HepG2 (cell line): Measurements from ENCODE around the gene CTNNAL1. TPM values are rescaled to one million over a fixed set of nuclear protein-coding genes. Genes with fewer than 3 reads are reported as not detected.
A peak's percentile ranks its signal among the peaks of the same experiment; 100 is the strongest.

ENCODE experiments used
- MAZ ChIP-seq, 2 experiments: sonication (generic) in 1 of 2; formaldehyde crosslinking in 1 of 2; IDR thresholded peaks; 2 replicates each; pipeline versions ENCODE4 v1.5.0 to v1.6.1; 2012 to 2020; ENCODE audit warnings: low read depth in 2 of 2, mild to moderate bottlenecking in 2 of 2, borderline replicate concordance in 1 of 2, improper control_type of control experiment in 1 of 2, low read length in 1 of 2, missing genetic modification reagents in 1 of 2, moderate library complexity in 1 of 2
- NKX3-1 ChIP-seq: sonication (generic); formaldehyde crosslinking; IDR thresholded peaks from 2 replicates; pipeline ENCODE4 v1.5.0; 2020; ENCODE audit warnings: missing genetic modification reagents
- PAF1 ChIP-seq: IDR thresholded peaks from 2 replicates; pipeline ENCODE4 v1.6.1; 2016; ENCODE audit warnings: missing genetic modification reagents, missing compliant biosample characterization
- PAWR ChIP-seq: sonication (generic); formaldehyde crosslinking; IDR thresholded peaks from 2 replicates; pipeline ENCODE4 v1.4.0; 2020; ENCODE audit warnings: missing genetic modification reagents, mild to moderate bottlenecking, borderline replicate concordance
- POLR2A ChIP-seq, 2 experiments: IDR thresholded peaks; 2 replicates each; pipeline ENCODE4 v1.6.1; 2011; ENCODE audit warnings: low read depth in 2 of 2, low read length in 2 of 2, mild to moderate bottlenecking in 1 of 2, moderate library complexity in 1 of 2; ENCODE audit not compliant: insufficient read depth in 1 of 2
- RXRA ChIP-seq: sonication (generic); formaldehyde crosslinking; IDR thresholded peaks from 2 replicates; pipeline ENCODE4 v1.5.1; 2020; ENCODE audit warnings: missing genetic modification reagents
- SRY ChIP-seq: sonication (generic); formaldehyde crosslinking; IDR thresholded peaks from 2 replicates; pipeline ENCODE4 v1.8.0; 2022; ENCODE audit warnings: mild to moderate bottlenecking, missing genetic modification reagents
- TAF1 ChIP-seq: sonication (generic); formaldehyde crosslinking; IDR thresholded peaks from 2 replicates; pipeline ENCODE4 v1.4.0; 2020; ENCODE audit warnings: missing genetic modification reagents
- TMF1 ChIP-seq: sonication (generic); formaldehyde crosslinking; IDR thresholded peaks from 2 replicates; pipeline ENCODE4 v1.8.1; 2022; ENCODE audit warnings: low read depth, missing genetic modification reagents
- ZNF230 ChIP-seq: sonication (generic); formaldehyde crosslinking; IDR thresholded peaks from 2 replicates; pipeline ENCODE4 v1.4.0; 2020; ENCODE audit warnings: mild to moderate bottlenecking, missing genetic modification reagents
- ZNF235 ChIP-seq: sonication (generic); formaldehyde crosslinking; IDR thresholded peaks from 2 replicates; pipeline ENCODE4 v1.8.1; 2023; ENCODE audit warnings: mild to moderate bottlenecking, missing genetic modification reagents, borderline replicate concordance
- ZNF446 ChIP-seq: sonication (generic); formaldehyde crosslinking; IDR thresholded peaks from 2 replicates; pipeline ENCODE4 v1.5.0; 2020; ENCODE audit warnings: mild to moderate bottlenecking, missing genetic modification reagents
- ZNF543 ChIP-seq: sonication (generic); formaldehyde crosslinking; IDR thresholded peaks from 2 replicates; pipeline ENCODE4 v1.4.0; 2020; ENCODE audit warnings: mild to moderate bottlenecking, missing genetic modification reagents
- ZNF563 ChIP-seq: sonication (generic); formaldehyde crosslinking; IDR thresholded peaks from 2 replicates; pipeline ENCODE4 v1.8.0; 2022; ENCODE audit warnings: mild to moderate bottlenecking, moderate library complexity, missing genetic modification reagents
- polyA plus RNA-seq, 8 experiments: library from polyadenylated mRNA; depleted of rRNA in 3 of 8; stranded (reverse) in 7 of 8; unstranded in 1 of 8; fragments of >200 nt; fragmentation: Illumina TruSeq in 4 of 8; extraction: Trizol in 4 of 8; gene quantifications; 2 replicates each; pipeline versions ENCODE4 v1.2.1 to v1.2.3, GENCODE V29; 2011 to 2016; ENCODE audit warnings: low read depth in 4 of 8, missing spikeins in 1 of 8, mixed read lengths in 1 of 8; ENCODE audit not compliant: insufficient read depth in 1 of 8
- total RNA-seq, 5 experiments: library from RNA; depleted of rRNA; stranded (reverse); fragments of >200 nt; fragmentation: Illumina TruSeq; extraction: Trizol; gene quantifications; 2 replicates each; pipeline ENCODE4 v1.2.3, GENCODE V29; 2016; ENCODE audit warnings: low read depth in 1 of 5
- TF ChIP-seq, protein P1 (sequence below): sonication (generic); formaldehyde crosslinking; IDR thresholded peaks from 2 replicates; pipeline ENCODE4 v1.5.0; 2020; ENCODE audit warnings: missing genetic modification reagents
- TF ChIP-seq, protein P2 (sequence below): sonication (generic); formaldehyde crosslinking; IDR thresholded peaks from 2 replicates; pipeline ENCODE4 v1.9.0; 2021; ENCODE audit warnings: missing genetic modification reagents, borderline replicate concordance
- TF ChIP-seq, protein P3 (sequence below): sonication (generic); formaldehyde crosslinking; IDR thresholded peaks from 2 replicates; pipeline ENCODE4 v1.4.0; 2020; ENCODE audit warnings: mild to moderate bottlenecking, missing genetic modification reagents
- TF ChIP-seq, protein P4 (sequence below): sonication (generic); formaldehyde crosslinking; IDR thresholded peaks from 2 replicates; pipeline ENCODE4 v1.8.1; 2023; ENCODE audit warnings: mild to moderate bottlenecking, moderate library complexity, missing genetic modification reagents
- TF ChIP-seq, protein P5 (sequence below): sonication (generic); formaldehyde crosslinking; IDR thresholded peaks from 2 replicates; pipeline ENCODE4 v1.4.0; 2020; ENCODE audit warnings: missing genetic modification reagents

Gene CTNNAL1
- total and polyA plus RNA-seq, 2 of the 13 experiments (the other 11 are each of a cell fraction or from before 2014, with no cell fraction given), result 32.0 to 162 TPM

DNA sequence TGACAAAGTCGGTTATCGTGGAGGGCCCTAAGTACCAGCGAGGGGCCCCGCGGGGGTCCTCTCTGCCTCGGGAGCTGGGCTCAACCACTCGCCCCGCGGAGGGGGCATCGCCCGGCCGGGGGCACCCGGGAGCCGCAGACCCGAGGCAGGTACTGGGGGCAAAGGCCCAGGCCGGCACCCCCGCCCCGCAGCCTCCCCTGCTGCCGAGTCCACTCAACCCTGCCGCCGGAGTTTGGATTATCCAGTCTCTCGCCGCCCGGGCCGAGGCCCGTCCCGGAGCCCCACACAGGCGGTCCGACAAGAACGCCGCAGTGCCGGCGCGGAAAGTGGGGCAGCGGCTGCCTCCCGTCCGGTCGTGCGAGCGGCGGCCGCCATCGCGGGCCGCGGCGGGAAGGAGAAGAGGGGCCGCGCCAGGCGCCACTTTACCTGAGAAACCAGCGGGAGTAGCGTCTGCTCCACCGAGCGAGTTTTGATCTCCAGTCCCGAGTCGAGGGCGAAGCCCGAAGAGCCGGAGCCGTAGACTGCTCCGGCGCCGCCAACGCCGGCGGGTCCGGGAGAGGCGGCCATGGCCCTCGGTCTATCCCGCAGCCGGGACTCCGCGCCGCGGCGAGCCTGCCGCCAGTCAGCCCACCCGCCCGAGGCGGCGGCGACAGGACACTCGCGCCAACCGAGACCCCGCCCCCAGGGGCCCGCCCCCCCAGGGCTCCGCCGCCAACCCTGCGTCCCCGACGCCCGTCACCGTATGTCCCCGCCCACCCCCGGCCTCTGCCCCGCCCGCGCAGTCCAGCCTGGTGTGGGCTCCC lies at the start of gene CTNNAL1 (continued):
- TF ChIP-seq, protein P1, sequence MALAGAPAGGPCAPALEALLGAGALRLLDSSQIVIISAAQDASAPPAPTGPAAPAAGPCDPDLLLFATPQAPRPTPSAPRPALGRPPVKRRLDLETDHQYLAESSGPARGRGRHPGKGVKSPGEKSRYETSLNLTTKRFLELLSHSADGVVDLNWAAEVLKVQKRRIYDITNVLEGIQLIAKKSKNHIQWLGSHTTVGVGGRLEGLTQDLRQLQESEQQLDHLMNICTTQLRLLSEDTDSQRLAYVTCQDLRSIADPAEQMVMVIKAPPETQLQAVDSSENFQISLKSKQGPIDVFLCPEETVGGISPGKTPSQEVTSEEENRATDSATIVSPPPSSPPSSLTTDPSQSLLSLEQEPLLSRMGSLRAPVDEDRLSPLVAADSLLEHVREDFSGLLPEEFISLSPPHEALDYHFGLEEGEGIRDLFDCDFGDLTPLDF (CRISPR knock-in tag), result 0 out of 2 replicates have a peak, but pooled peaks have one; percentile 20
- TF ChIP-seq TMF1 (CRISPR knock-in tag), result peak; percentile 70; the same call in 1 of the 2 replicates
- no peak for TF ChIP-seq PAF1 (CRISPR knock-in tag)
- TF ChIP-seq, protein P2, sequence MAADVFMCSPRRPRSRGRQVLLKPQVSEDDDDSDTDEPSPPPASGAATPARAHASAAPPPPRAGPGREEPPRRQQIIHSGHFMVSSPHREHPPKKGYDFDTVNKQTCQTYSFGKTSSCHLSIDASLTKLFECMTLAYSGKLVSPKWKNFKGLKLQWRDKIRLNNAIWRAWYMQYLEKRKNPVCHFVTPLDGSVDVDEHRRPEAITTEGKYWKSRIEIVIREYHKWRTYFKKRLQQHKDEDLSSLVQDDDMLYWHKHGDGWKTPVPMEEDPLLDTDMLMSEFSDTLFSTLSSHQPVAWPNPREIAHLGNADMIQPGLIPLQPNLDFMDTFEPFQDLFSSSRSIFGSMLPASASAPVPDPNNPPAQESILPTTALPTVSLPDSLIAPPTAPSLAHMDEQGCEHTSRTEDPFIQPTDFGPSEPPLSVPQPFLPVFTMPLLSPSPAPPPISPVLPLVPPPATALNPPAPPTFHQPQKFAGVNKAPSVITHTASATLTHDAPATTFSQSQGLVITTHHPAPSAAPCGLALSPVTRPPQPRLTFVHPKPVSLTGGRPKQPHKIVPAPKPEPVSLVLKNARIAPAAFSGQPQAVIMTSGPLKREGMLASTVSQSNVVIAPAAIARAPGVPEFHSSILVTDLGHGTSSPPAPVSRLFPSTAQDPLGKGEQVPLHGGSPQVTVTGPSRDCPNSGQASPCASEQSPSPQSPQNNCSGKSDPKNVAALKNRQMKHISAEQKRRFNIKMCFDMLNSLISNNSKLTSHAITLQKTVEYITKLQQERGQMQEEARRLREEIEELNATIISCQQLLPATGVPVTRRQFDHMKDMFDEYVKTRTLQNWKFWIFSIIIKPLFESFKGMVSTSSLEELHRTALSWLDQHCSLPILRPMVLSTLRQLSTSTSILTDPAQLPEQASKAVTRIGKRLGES (CRISPR knock-in tag), result no peak
- no peak for TF ChIP-seq NKX3-1 (CRISPR knock-in tag)
- TF ChIP-seq, protein P3, sequence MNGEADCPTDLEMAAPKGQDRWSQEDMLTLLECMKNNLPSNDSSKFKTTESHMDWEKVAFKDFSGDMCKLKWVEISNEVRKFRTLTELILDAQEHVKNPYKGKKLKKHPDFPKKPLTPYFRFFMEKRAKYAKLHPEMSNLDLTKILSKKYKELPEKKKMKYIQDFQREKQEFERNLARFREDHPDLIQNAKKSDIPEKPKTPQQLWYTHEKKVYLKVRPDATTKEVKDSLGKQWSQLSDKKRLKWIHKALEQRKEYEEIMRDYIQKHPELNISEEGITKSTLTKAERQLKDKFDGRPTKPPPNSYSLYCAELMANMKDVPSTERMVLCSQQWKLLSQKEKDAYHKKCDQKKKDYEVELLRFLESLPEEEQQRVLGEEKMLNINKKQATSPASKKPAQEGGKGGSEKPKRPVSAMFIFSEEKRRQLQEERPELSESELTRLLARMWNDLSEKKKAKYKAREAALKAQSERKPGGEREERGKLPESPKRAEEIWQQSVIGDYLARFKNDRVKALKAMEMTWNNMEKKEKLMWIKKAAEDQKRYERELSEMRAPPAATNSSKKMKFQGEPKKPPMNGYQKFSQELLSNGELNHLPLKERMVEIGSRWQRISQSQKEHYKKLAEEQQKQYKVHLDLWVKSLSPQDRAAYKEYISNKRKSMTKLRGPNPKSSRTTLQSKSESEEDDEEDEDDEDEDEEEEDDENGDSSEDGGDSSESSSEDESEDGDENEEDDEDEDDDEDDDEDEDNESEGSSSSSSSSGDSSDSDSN (CRISPR knock-in tag), result peak; percentile 62; the same call in 1 of the 2 replicates
- 0 out of 2 replicates have a peak, but pooled peaks have one; percentile 45 for TF ChIP-seq ZNF446 (CRISPR knock-in tag)
- TF ChIP-seq, protein P4, sequence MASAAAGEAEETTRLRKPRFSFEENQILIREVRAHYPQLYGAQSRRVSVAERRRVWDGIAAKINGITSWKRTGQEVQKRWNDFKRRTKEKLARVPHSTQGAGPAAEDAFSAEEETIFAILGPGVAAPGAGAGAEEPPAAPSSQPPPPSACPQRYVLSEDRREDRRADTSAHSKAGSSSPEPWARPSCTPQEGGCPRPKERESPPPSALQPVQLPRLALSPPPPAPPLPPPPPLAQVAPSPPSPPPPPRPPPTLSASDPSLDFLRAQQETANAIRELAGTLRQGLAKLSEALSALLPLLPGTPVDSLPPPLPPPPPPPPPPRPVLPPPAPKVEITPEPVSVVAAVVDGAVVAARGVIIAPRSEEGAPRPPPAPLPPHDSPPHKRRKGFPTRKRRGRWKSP, result 0 out of 2 replicates have a peak, but pooled peaks have one; percentile 15
- TF ChIP-seq ZNF563 (CRISPR knock-in tag), result peak; percentile 74; the same call in 1 of the 2 replicates
- TF ChIP-seq ZNF235 (CRISPR knock-in tag), result peak; percentile 50; the same call in 1 of the 2 replicates
- TF ChIP-seq ZNF230 (CRISPR knock-in tag), result no peak
- TF ChIP-seq SRY (CRISPR knock-in tag), result peak; percentile 79; the same call in 1 of the 2 replicates
- peak; percentile 83 to 89 for TF ChIP-seq POLR2A (IDR thresholded peaks at IDR 0.05; ENCODE audit: insufficient read depth in 1 of 2, low read depth in 2 of 2, low read length in 2 of 2)
- TF ChIP-seq RXRA (CRISPR knock-in tag), result peak; percentile 15; the same call in 1 of the 2 replicates
- TF ChIP-seq PAWR (CRISPR knock-in tag), result no peak
- TF ChIP-seq TAF1 (CRISPR knock-in tag), result peak; percentile 58; the same call in 1 of the 2 replicates
- TF ChIP-seq MAZ (IDR thresholded peaks at IDR 0.05; ENCODE audit: borderline replicate concordance, low read depth, low read length), result peak; percentile 17; the same call in 1 of the 2 replicates
- TF ChIP-seq MAZ (CRISPR knock-in tag; IDR thresholded peaks at IDR 0.05; ENCODE audit: low read depth), result no peak
- TF ChIP-seq, protein P5, sequence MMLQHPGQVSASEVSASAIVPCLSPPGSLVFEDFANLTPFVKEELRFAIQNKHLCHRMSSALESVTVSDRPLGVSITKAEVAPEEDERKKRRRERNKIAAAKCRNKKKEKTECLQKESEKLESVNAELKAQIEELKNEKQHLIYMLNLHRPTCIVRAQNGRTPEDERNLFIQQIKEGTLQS (CRISPR knock-in tag), result 0 out of 2 replicates have a peak, but pooled peaks have one; percentile 32
- TF ChIP-seq ZNF543 (CRISPR knock-in tag), result peak; percentile 84
